K562 (cell line): Measurements from ENCODE around the gene GCDH. TPM values are rescaled to one million over a fixed set of nuclear protein-coding genes. Genes with fewer than 3 reads are reported as not detected.
A peak's percentile ranks its signal among the peaks of the same experiment; 100 is the strongest.

Source experiments
- ARID1B ChIP-seq: fragments of 450-650 bp; IDR thresholded peaks from 2 replicates; pipeline ENCODE4 v1.6.1; 2016; ENCODE audit warnings: antibody characterized with exemption, mild to moderate bottlenecking, inconsistent platforms
- BHLHE40 ChIP-seq: IDR thresholded peaks from 2 replicates; pipeline ENCODE4 v1.6.1; 2011; ENCODE audit warnings: low read length, improper control_type of control experiment
- KLF10 ChIP-seq: fragments of 250-450 bp; sonication (Bioruptor Pico); IDR thresholded peaks from 2 replicates; pipeline ENCODE4 v1.6.1; 2021; ENCODE audit warnings: matching md5 sums
- PRMT5 ChIP-seq: sonication (generic); formaldehyde crosslinking; IDR thresholded peaks from 2 replicates; pipeline ENCODE4 v1.5.0; 2020; ENCODE audit warnings: missing genetic modification reagents
- STAT5B ChIP-seq: fragments of 250-450 bp; sonication (Bioruptor Pico); IDR thresholded peaks from 2 replicates; pipeline ENCODE4 v1.8.0; 2021; ENCODE audit warnings: mild to moderate bottlenecking, inconsistent platforms
- ZFP36 ChIP-seq: fragments of 150-350 bp; IDR thresholded peaks from 2 replicates; pipeline ENCODE4 v1.6.1; 2018; ENCODE audit warnings: low read length, low read depth; ENCODE audit not compliant: partially characterized antibody
- polyA plus RNA-seq, 8 experiments: library from polyadenylated mRNA; depleted of rRNA in 4 of 8; stranded (reverse) in 5 of 8; unstranded in 3 of 8; fragments of >200 nt; fragmentation: Nextera tagmentation in 2 of 8; fragmentation: Illumina TruSeq in 1 of 8; extraction: Ambion mirVana in 2 of 8; extraction: Trizol in 1 of 8; gene quantifications; 2 replicates each; pipeline versions ENCODE4 v1.2.1 to v1.2.3, GENCODE V29; 2011 to 2014; ENCODE audit warnings: inconsistent platforms in 1 of 8, missing spikeins in 1 of 8
- total RNA-seq, 7 experiments: library from RNA; depleted of rRNA in 6 of 7; stranded (reverse); fragments of >200 nt in 6 of 7; fragmentation: Illumina TruSeq in 2 of 7; extraction: Trizol in 2 of 7; gene quantifications; 2 replicates each; pipeline versions ENCODE4 v1.2.1 to v1.2.3, GENCODE V29; 2011 to 2021; ENCODE audit warnings: low replicate concordance in 1 of 7
- TF ChIP-seq, protein P1 (sequence below), 3 experiments: fragments of 200-800 bp in 1 of 3; fragments of 250-450 bp in 1 of 3; fragments of 450-650 bp in 1 of 3; sonication (Bioruptor Pico) in 1 of 3; sonication (Bioruptor generic) in 1 of 3; formaldehyde crosslinking in 1 of 3; IDR thresholded peaks; 2 replicates each; pipeline versions ENCODE4 v1.6.1 to v1.8.0; 2016 to 2022; ENCODE audit warnings: mild to moderate bottlenecking in 2 of 3, missing genetic modification characterization in 2 of 3, missing compliant biosample characterization in 1 of 3, moderate library complexity in 1 of 3
- TF ChIP-seq, protein P2 (sequence below): fragments of 450-650 bp; IDR thresholded peaks from 2 replicates; pipeline ENCODE4 v1.6.1; 2017; ENCODE audit warnings: mild to moderate bottlenecking, moderate library complexity
- TF ChIP-seq, protein P3 (sequence below): fragments of 250-450 bp; sonication (Bioruptor Pico); IDR thresholded peaks from 2 replicates; pipeline ENCODE4 v1.8.0; 2021; ENCODE audit warnings: moderate library complexity, mild to moderate bottlenecking, inconsistent platforms
- TF ChIP-seq, protein P4 (sequence below): fragments of 250-450 bp; sonication (Bioruptor Pico); IDR thresholded peaks from 2 replicates; pipeline ENCODE4 v1.4.0; 2020

GCDH gene
- total and polyA plus RNA-seq, 9 of the 15 experiments (the other 6 are each of a cell fraction or from before 2014, with no cell fraction given): 2.9 to 50.8 (median 19.1) TPM

DNA sequence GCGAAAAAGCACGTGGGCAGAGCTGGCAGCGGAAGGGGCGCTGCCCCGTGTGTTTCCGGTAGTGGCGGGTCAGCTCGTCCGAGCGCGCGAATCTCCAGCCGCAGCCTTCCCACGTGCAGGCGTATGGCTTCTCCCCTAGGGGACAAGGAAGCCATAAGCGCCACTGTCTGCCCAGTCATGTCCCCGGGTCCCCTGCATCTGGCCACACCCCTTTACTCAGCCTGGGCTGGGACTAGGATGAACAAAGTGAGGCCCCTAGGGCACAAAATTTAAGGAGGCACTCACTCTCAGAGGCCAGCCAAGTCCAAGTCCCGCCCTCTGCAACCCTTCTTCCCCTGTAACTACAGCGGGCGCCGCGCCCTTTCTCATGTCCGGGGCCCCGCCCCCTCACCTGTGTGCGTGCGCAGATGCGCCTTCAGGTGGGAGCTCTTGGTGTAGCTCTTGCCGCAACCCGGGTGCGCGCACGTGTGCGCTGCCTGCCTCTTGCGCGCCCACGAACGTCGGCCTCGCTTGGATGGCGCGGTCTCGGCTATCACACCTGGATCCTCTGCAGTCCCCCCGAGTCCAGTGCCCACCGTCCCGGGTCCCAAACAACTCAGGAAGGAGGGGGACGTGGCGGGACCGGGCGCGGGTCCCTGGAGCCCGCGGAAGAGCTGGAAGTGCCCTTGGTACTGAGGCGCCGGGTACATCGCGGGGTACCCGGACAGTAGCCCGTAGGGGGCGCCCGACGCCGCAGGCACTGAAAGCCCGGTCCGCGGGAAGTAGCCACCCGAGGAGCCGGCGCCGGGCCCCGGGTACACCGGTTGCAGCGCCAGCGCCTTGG is 5.8 kb upstream of the GCDH start (continued):
- TF ChIP-seq, protein P1, sequence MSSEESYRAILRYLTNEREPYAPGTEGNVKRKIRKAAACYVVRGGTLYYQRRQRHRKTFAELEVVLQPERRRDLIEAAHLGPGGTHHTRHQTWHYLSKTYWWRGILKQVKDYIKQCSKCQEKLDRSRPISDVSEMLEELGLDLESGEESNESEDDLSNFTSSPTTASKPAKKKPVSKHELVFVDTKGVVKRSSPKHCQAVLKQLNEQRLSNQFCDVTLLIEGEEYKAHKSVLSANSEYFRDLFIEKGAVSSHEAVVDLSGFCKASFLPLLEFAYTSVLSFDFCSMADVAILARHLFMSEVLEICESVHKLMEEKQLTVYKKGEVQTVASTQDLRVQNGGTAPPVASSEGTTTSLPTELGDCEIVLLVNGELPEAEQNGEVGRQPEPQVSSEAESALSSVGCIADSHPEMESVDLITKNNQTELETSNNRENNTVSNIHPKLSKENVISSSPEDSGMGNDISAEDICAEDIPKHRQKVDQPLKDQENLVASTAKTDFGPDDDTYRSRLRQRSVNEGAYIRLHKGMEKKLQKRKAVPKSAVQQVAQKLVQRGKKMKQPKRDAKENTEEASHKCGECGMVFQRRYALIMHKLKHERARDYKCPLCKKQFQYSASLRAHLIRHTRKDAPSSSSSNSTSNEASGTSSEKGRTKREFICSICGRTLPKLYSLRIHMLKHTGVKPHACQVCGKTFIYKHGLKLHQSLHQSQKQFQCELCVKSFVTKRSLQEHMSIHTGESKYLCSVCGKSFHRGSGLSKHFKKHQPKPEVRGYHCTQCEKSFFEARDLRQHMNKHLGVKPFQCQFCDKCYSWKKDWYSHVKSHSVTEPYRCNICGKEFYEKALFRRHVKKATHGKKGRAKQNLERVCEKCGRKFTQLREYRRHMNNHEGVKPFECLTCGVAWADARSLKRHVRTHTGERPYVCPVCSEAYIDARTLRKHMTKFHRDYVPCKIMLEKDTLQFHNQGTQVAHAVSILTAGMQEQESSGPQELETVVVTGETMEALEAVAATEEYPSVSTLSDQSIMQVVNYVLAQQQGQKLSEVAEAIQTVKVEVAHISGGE (CRISPR knock-in tag; IDR thresholded peaks at IDR 0.05): peak in 2 of 3 experiments; percentile 59 to 81; a peak in 3 of 6 replicates
- TF ChIP-seq STAT5B (CRISPR knock-in tag) (no peak), ARID1B (no peak; the same call in none of the 2 replicates), ZFP36 (no peak), KLF10 (CRISPR knock-in tag) (no peak), BHLHE40 (peak; percentile 84), PRMT5 (CRISPR knock-in tag) (no peak)
- TF ChIP-seq, protein P2, sequence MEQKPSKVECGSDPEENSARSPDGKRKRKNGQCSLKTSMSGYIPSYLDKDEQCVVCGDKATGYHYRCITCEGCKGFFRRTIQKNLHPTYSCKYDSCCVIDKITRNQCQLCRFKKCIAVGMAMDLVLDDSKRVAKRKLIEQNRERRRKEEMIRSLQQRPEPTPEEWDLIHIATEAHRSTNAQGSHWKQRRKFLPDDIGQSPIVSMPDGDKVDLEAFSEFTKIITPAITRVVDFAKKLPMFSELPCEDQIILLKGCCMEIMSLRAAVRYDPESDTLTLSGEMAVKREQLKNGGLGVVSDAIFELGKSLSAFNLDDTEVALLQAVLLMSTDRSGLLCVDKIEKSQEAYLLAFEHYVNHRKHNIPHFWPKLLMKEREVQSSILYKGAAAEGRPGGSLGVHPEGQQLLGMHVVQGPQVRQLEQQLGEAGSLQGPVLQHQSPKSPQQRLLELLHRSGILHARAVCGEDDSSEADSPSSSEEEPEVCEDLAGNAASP: no peak
- TF ChIP-seq, protein P3, sequence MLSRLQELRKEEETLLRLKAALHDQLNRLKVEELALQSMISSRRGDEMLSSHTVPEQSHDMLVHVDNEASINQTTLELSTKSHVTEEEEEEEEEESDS (CRISPR knock-in tag): no peak
- TF ChIP-seq, protein P4, sequence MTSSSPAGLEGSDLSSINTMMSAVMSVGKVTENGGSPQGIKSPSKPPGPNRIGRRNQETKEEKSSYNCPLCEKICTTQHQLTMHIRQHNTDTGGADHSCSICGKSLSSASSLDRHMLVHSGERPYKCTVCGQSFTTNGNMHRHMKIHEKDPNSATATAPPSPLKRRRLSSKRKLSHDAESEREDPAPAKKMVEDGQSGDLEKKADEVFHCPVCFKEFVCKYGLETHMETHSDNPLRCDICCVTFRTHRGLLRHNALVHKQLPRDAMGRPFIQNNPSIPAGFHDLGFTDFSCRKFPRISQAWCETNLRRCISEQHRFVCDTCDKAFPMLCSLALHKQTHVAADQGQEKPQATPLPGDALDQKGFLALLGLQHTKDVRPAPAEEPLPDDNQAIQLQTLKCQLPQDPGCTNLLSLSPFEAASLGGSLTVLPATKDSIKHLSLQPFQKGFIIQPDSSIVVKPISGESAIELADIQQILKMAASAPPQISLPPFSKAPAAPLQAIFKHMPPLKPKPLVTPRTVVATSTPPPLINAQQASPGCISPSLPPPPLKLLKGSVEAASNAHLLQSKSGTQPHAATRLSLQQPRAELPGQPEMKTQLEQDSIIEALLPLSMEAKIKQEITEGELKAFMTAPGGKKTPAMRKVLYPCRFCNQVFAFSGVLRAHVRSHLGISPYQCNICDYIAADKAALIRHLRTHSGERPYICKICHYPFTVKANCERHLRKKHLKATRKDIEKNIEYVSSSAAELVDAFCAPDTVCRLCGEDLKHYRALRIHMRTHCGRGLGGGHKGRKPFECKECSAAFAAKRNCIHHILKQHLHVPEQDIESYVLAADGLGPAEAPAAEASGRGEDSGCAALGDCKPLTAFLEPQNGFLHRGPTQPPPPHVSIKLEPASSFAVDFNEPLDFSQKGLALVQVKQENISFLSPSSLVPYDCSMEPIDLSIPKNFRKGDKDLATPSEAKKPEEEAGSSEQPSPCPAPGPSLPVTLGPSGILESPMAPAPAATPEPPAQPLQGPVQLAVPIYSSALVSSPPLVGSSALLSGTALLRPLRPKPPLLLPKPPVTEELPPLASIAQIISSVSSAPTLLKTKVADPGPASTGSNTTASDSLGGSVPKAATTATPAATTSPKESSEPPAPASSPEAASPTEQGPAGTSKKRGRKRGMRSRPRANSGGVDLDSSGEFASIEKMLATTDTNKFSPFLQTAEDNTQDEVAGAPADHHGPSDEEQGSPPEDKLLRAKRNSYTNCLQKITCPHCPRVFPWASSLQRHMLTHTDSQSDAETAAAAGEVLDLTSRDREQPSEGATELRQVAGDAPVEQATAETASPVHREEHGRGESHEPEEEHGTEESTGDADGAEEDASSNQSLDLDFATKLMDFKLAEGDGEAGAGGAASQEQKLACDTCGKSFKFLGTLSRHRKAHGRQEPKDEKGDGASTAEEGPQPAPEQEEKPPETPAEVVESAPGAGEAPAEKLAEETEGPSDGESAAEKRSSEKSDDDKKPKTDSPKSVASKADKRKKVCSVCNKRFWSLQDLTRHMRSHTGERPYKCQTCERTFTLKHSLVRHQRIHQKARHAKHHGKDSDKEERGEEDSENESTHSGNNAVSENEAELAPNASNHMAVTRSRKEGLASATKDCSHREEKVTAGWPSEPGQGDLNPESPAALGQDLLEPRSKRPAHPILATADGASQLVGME (CRISPR knock-in tag): peak; percentile 30; the same call in 1 of the 2 replicates
